ENCODE results near the gene GGCX.
A peak's percentile ranks its signal among the peaks of the same experiment; 100 is the strongest.

GGCX gene

DNA sequence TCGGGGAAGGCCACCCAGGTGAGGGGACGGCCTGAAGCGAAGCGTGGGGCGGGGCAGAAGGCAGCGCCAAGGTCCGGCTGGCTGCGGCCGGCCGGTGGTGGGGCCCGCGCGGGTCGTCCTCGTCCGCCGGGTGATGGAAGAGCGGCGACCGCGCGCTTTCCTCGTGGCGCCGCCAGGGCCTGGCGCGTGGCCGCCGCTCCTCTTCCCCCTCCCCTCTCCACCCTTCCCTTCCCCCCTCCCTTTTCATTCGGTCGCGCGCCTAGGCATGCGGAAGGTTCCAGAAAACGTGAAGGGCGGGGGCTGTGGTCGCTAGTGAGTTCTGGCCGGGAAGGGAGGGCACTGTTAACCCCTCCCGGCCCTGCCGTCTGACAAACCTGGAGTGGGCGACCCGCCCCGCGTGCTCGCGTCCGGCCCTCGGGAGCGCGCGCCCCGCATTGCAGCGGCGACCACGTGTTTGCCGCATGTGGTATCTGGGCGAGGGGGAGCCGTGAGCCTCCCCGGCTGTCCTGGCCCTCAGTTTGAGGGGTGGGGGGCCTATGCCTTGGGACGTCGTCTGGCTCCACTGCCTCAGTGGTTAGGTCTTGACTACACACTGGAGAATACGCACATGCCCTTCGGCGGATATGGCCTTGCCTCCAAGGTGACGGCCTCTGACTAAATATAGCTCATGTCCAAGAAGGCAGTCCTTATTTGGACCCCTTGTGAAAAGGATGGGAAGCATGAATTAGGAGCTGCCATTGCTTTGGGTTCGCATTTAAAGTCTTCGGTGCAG lies 21.7 kb downstream of the GGCX start:
- no peak for DNase-seq

DNA sequence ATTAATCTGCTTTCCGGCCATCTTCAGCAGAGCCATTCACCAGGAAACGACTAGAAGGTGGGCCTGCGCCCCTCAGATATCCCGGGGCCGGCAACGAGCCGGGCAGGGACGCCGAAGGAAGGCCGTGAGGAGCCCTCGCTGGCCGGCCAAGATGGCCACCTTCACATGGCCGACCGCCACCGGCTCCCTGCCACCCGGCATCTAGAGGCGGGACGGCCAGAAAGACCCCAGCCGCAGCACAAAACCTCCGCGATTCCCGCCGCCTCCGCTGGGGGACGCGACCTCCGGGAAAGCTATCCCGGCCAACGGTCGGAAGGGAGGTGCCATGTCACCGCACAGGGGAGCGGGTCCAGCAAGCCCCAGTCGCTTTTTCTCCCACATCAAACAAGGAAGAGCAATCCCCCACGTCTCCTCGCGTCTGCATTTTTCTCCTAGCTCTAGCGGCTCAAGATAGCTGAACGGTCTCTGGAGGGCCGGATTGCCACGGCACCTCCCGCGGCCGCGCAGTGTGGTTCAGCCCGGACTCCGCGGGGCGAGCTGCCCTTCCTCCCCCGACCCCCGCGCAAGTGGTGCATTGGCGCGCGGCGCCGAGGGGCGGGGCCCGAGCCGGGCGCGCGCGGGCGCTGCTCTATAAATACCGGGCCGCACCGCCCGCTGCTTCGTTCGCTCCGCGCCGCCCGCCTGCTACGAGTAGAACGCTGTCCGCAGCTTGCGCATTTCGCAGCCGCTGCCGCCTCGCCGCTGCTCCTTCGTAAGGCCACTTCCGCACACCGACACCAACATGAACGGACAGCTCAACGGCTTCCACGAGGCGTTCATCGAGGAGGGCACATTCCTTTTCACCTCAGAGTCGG lies 22.6 kb downstream of the GGCX start, which contains the start of gene MAT2A:
MAT2A (plus strand) TSS at position 662 of the 854 bp plus-strand sequence; CDS start at position 782, 120 bp downstream.
- peak; percentile 64 for DNase-seq

DNA sequence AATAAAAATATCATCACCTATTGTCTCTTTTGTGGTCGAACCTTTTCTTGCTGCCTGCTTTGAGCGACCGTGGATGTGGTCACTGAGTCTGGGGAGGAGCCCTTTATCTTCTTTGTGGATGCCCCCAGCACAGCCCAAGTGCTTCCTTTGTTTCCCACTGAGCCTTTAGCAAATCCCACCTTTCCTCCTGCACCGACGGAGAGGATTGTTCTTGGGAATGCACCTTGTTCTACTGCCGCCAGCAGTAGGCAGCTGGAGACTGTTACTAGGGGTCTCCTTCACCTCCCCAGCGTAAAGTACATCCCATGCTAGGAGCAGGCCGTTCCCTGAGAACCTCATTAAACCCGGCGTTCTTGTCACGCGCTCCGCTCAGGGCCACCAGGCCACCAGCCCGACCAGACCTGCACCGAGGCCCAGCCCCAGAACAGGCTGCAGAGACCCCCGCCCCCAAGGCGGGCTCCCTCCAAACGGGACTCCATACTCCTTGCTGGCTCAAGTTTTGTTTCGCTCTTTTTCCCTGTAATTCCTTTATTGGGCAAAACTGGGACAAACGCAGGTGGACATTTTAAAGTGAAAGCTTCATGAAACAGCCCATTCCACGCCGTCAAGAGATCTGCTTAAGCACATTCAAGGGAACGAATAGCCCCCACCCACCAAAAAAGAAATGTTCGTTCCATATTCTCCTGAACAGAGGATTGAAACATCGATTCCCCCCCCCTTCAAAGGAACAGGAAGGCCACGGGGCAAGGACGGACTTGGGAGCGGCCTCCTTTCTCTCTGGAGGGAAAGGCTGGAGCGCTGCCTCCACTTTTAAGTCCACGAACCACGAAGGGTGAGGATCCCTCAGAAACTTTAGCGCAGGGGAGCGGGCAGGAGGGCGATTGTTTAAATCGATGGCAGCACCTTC lies 23.4 kb downstream of the GGCX start:
- no peak for DNase-seq

DNA sequence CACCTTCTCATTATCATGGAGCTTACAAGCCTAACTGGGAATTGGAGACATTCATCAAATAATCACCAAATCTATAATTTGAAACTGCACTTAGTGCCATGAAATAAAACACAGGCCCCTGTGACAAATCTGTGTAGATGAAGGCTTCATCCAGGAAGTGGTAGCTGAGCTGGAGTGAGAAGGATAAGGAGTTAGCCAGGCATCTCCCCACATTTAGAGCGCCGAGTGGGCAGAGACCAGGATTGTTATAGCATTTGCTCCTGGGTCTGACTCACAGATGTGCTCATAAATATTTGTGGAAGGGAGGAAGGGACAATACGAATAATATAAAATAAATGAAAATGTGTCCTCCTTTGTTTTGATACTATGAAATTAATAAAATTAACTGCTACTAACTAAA lies 24.8 kb downstream of the GGCX start:
- no peak for DNase-seq

DNA sequence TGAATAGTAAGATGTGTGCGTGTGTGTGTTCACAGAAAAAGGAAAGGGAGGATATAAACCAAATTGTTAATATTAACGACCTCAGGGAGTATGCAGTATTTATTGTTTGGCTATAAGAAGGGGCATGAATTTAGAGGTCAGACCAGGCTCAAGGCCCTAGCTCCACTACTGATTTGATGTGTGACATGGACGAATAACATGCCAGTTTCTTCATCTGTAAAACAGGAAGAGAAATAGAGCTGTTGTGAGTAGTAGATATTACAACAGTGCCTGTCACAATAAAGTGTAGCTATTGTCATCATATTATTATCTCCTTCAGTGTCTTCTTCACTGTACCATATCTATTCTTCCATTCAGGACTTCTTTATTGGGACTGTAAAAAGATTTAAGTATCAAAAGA lies 26.4 kb downstream of the GGCX start:
- DNase-seq = no peak

DNA sequence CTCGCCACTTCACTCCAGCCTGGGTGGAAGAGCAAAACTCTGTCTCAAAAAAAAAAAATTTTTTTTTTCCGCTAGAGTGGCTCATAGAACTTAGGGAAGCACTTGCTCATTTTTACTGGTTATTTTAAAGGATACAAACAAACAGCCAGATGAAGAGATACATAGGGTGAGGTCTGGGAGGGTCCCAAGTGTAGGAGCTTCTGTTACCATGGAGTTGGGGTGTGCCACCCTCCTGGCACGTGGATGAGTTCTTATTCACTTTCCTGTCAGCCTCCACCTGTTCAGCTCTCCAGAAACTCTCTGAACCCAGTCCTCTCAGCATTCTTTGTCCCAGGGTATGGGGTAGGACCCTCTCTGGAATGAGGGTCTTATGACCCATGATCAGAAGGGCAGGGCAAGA lies 27.2 kb downstream of the GGCX start:
- DNase-seq = no peak

DNA sequence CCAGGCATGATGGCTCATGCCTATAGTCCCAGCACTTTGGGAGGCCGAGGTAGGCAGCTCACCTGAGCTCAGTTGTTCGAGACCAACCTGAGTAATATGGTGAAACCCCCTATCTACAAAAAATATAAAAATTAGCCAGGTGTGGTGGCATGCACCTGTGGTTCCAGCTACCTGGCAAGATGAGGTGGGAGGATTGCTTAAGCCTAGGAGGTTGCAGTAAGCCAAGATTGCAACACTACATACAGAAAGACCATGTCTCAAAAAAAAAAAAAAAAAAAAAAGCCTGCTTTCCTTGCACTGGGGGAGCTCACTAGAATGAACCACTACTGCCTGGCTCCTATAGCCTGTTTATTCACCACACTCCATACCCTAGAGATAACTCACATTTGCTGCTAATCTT lies 29.7 kb downstream of the GGCX start:
- no peak for DNase-seq

DNA sequence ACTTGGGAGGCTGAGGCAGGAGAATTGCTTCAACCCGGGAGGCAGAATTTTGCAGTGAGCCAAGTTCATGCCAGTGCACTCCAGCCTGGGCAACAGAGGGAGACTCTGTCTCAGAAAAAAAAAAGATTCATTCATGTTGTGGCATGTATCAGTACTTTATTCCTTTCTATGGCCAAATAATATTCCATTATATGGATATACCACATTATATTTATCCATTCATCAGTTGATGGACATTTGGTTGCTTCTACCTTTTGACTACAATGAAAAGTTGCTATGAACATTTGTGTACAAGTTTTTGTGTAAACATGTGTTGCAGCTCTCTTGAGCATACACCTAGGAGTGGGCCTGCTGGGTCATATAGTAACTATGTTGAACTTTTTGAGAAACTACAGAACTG lies 31.5 kb downstream of the GGCX start:
- no peak for DNase-seq

DNA sequence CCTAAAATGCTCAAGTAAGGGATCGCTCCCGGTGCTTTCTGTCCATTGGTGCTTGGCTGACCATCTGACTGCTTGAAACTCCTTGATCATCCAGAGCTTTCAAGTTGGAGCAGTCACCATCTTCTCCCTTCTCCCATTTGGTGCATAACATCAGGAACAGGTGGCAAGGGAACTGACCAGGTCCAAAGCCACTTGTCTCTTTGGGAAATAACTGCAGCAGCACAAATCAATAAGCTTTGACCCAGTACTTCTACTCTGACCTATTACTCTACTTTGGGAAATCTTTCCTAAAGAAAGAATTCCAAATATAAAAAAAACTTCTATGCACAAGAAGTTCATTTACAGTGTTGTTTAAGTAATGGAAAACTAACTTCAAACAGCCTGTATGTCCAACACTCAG lies 32.9 kb downstream of the GGCX start:
- DNase-seq = no peak

DNA sequence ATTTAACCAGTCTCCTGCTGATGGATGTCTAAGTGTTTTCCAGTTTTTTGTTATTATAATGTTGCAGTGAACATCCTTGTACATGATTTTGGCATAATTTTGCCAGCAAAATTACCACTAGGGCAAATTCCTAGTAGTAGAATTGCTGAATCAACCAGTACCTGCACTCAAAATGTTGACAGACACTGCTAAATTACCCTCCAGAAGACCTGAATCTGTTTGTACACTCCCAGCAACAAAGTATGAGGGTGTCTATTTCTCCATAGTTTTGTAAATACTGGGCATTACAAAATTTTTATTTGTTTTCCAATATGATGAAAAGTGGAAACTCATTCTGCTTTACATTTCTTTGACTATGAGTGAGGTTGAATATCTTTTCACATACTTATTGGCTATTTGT lies 33.5 kb downstream of the GGCX start:
- no peak for DNase-seq

DNA sequence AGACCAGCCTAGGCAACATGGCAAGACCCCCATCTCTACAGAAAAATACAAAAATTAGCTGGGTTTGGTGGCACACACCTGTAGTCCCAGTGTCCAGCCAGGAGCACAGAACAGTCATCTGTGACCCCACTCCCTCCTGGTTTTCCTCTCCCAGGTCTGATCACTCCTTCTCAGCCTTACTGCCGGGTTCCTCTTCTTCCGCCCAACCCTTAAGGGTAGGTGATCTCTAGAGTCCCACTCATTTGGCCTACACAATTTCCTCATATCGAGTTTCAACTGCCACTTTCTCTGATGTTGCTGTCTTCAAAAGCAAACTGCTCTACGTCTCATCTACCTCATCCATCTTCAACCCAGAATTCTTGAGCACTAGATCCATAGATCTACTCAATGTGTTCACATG lies 35.7 kb downstream of the GGCX start:
- no peak for DNase-seq

DNA sequence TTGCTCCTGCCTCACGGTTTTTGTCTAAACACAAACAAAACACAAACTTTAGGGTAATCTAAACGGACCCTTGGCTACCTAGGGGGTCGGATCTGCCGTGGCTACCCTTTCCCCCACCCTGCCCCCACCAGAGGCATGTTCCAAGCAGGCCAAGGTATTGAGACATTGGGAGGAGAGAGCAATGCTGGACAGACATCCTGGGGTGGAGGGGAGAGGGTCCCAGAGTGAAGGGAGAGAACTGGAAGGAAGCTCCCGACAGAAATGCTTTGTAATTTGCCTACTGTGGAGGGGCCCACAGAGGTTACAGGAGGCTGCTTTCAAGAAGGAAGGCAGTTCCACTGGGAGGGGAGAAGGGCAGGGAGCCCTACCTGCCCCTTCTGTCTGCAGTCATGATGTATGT lies 36.3 kb downstream of the GGCX start:
- no peak for DNase-seq

DNA sequence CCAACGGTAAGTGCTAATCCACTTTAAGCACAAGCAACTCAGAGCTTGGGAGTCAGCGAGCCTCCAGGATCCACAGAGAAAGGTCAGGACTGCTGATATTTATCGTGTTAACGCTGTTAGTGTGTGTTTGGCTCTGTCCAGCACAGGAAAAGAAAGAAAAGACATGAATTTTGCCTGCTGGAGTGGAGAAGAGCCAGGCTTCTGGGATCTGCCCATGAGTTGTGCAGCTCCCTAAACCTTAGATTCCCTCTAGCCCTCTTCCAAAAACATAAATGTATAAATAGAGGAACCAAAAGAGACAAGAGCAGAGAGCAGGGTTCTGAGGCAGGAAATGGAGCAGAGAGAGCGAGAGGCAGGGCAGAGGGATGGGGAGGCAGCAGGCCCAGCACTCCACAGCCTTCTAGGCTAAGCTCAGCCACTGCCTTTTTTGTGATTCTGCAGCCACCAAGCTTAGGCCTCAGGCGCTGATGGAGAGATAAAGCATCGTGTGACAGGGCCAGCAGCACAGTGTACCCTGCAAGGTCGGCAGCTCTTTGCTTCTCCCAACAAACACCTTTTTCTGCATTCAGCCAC lies 36.9 kb downstream of the GGCX start:
- no peak for DNase-seq

DNA sequence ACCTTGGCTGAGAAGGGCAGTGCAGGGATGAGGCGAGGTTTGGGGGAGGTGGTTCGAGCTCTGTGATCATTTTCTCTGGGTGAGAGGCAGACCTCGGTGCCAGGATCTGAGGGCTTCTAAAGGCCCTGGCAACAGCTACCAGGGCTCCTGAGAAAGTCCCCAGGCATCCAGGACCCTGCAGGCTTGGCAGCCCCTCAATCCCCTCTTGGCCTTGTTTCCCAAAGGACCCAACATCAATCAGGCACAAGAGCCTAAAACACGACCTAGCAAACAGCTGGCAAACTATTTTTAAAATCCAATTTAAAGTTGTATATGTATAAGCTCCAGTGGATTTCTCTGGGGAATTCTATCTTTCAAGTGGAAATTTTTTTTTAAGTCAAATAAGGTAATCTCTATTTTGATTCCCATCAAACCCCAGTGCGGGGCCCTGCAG lies 37.4 kb downstream of the GGCX start:
- no peak for DNase-seq

DNA sequence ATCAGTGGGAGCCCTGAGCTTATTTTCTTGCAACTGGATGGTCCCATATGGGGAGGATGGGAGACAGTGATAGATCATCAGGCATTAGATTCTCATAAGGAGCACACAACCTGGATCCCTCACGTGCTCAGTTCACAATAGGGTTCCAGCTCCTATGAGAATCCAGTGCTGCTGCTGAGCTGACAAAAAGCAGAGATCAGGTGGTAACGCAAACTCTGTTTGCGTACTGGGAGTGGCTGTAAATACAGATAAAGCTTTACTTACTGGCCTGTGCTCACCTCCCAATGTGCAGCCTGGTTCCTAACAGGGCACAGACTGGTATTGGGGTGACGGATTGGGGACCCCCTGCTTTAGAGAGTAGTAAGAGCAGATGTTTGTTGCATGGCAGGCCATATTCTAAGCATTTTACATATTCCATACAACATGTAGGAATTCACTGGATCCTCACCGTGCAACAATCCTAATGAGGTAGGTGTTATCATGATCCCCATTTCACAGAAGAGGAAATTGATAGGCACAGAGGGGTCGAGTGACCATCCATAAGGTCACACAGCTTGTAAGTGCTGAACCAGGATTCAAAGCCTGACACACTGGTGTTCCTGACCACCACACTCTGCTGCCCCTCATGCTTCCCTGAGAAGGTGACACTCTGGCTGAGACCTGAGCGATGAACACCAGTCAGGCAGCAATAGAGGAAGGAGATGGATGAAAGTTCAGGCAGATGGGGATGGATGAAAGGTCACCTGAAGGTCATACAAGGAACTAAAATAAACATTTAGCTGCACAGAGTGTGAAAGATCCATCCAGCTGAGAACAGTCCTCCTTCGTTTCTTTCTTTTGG lies 38.0 kb downstream of the GGCX start:
- no peak for DNase-seq

DNA sequence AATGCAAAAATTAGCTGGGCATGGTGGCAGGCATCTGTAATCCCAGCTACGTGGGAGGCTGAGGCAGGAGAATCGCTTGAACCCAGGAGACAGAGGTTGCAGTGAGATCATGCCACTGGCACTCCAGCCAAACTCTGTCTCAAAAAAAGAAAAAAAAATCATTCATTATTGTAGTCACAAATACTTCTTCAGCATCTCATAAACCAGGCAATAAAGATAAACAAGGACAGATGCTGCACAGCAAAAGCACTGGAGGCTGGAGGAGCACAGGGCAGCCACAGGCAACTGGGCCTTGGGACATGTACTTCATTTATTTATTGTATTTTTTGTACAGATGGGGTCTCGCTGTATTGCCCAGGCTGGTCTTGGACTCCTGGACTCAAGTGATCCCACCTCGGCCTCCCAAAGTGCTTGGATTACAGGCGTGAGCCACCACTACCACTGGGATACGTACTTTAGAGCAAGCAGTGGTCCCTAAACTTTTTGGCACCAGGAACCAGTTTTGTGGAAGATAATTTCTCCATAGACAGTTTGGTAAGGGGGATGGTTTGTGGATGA lies 39.1 kb downstream of the GGCX start:
- no peak for DNase-seq

DNA sequence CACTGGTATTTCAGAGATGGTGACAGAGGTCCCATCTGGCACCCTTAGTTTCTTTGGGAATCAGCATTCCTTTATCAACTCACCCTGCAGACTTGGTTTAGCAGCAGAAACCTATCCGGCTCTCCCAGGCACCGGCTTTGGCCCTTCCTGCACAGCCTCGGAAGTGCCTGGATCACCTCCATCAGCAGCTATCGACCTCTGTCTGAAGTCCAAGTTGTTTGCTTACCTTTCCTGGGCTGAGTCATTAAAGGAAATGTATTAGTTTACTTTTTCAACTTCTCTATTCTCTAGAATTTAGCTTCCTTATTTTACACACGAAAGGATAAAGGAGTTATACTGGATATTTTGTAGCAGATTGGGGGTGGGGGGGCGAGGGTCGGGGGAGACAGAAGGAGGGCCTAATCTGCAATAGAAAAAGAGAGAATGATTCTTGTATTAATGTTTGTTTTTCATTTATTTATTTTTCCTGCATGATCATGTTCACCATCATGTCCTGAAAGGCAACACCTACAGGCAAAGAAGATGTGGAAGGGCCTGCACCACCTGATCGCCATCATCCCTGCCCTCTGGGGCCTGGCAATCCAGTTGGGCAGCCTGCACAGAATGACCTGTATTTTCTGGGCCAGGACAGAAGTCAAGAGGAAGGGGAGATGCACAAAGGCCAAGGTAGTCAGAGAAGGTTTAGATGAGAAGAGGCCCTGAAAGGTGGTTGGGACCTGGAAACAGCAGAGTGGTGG lies 44.5 kb downstream of the GGCX start:
- DNase-seq = no peak

DNA sequence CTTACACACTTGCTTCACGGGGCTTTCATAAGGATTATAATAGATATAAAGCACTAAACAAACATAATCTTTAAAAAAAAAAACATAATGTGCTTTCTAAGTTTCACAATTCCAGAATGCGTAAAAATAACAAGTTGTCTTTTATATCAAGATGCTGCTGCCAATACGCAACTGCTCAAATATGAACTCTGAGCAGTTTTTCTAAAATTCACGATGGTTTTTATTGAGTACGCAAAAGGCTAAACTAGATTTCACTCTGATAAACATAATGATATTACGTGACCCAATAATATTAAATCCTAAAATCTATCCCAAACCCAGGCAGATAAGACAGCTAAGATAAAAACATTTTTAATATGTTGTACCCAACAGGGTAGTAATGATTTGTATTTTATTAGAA lies 47.0 kb downstream of the GGCX start:
- DNase-seq = no peak

DNA sequence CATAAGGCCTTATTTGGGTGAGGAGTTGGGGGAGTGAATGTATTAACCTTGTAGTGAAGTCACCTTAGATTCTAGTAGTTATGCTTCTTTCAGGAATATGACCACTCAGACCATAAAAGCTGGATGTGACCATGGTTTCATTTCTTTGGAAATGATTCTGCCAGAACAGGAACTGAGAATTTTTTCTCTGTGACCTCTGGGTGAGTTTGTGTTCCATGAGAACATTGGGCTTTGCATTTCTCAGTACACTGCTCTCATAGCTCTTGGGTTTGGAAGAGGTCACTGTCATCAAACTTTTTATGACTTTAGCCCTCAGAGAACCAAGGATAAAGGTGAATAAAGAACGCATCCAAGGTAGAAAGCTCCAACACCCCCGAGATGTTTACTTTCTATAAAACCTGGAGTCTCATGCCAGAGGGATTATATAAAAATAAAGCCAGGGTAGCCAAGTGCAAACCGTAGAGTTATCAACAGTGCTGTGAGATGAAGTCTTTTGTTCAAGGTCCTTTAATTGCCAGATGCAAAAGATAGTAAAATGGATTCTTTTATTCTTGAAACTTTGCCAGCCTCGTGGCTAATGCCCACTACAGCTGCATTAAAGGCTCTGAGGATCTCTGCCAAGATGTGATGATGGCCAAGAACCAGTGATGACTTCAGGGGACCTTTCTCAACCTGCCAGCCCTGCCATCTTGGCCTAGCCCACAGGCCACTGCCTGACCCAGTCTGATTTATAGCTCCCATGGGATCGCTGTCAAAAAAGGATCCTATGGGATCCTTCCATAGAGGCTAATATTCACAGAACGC lies 50.1 kb downstream of the GGCX start:
- no peak for DNase-seq

DNA sequence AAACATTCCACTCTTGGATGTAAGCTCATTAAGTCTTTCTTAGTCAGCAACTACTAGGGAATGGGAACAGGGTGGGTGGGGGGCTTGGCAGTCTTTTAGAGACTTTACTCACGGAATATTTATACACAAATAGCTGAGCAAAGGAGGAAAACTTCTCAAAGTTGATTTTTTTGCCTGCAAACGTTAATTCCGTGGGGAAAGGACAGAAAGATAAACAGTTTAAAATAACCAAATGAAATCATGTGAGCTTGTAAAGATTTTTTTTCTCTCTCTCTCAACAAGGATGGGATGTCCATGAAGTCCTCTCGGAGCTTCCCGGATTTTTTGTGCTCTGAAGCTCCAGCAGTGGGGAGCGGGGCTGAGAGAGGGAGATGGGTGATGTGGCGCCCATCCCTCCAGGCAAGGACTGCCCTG lies 54.5 kb downstream of the GGCX start:
- no peak for DNase-seq

Data from NCI-H2081 treated with DMSO at 0.1 percent for 48 hours (cell line).